ENCODE data around the gene BICRA. TPM values are rescaled to one million over a fixed set of nuclear protein-coding genes. Genes with fewer than 3 reads are reported as not detected.
A peak's percentile ranks its signal among the peaks of the same experiment; 100 is the strongest.
"Not testable (repeated sequence)": the region's sequence is repeated elsewhere in the genome, so short reads cannot be mapped to it uniquely, and the experiment has no call there.

The BICRA gene
- total and polyA plus RNA-seq, 2 experiments from 2014 or later, result 3.0 to 13.5 TPM

- H3K9me3 ChIP-seq (ENCODE audit: low read depth), result no peaks in the 10 kb centered on the region
- DNase-seq (ENCODE audit: low read depth in 1 of 2, low spot score in 1 of 2), result peak; percentile 36 to 86
- peak; percentile 89 for TF ChIP-seq CTCF (IDR thresholded peaks at IDR 0.05; ENCODE audit: low read depth, low read length)
- H3K4me1 ChIP-seq (ENCODE audit: low read depth), result no peaks in the 10 kb centered on the region
- no peaks in the 10 kb centered on the region for H3K27me3 ChIP-seq
- no peaks in the 10 kb centered on the region for H3K36me3 ChIP-seq
- H3K4me3 ChIP-seq, result peak within 1 kb of the TSS; percentile 23
- H3K27ac ChIP-seq, result no peak within 1 kb of the TSS
Observed at GRCh38 chr19:47713046-47714021, 104.4 kb downstream of the BICRA start, which contains the start of gene EHD2. Gene EHD2 (plus strand): TSS chr19:47713422. CDS start chr19:47716613, 3,191 bp downstream.

- Histone ChIP-seq H3K27ac (no peak overlapping the region), H3K4me3 (no peak overlapping the region)
Observed at GRCh38 chr19:47714339-47714738, 105.4 kb downstream of the BICRA start.

GRCh38 chr19:47714855-47715254 lies 105.9 kb downstream of the BICRA start:
- not testable (repeated sequence) for H3K9me3 ChIP-seq (ENCODE audit: low read depth); H3K27ac ChIP-seq; H3K27me3 ChIP-seq; H3K4me3 ChIP-seq; H3K4me1 ChIP-seq (ENCODE audit: low read depth); H3K36me3 ChIP-seq; DNase-seq (ENCODE audit: low read depth in 1 of 2, low spot score in 1 of 2)

More at GRCh38 chr19:47714339-47714738, 105.4 kb downstream of the BICRA start:
- no peak for DNase-seq (ENCODE audit: low read depth in 1 of 2, low spot score in 1 of 2)
- no peaks in the 10 kb centered on the region for H3K27me3 ChIP-seq
- H3K9me3 ChIP-seq (ENCODE audit: low read depth), result no peaks in the 10 kb centered on the region
- H3K36me3 ChIP-seq, result no peaks in the 10 kb centered on the region
- no peak for TF ChIP-seq CTCF (IDR thresholded peaks at IDR 0.05; ENCODE audit: low read depth, low read length)
- no peaks in the 10 kb centered on the region for H3K4me1 ChIP-seq (ENCODE audit: low read depth)

GRCh38 chr19:47716270-47716937 lies 107.5 kb downstream of the BICRA start:
- H3K9me3 ChIP-seq (ENCODE audit: low read depth), result no peaks in the 10 kb centered on the region
- no peak for TF ChIP-seq CTCF (IDR thresholded peaks at IDR 0.05; ENCODE audit: low read depth, low read length)
- no peak overlapping the region for H3K4me3 ChIP-seq
- H3K36me3 ChIP-seq, result no peaks in the 10 kb centered on the region
- no peaks in the 10 kb centered on the region for H3K27me3 ChIP-seq
- H3K27ac ChIP-seq, result no peak overlapping the region
- no peak for DNase-seq (ENCODE audit: low read depth in 1 of 2, low spot score in 1 of 2)
- no peaks in the 10 kb centered on the region for H3K4me1 ChIP-seq (ENCODE audit: low read depth)

GRCh38 chr19:47718415-47719046 lies 109.6 kb downstream of the BICRA start:
- H3K4me3 ChIP-seq; DNase-seq (ENCODE audit: low read depth in 1 of 2, low spot score in 1 of 2); H3K36me3 ChIP-seq; H3K9me3 ChIP-seq (ENCODE audit: low read depth); H3K27me3 ChIP-seq; H3K4me1 ChIP-seq (ENCODE audit: low read depth): not testable (repeated sequence)
- peak overlapping the region; percentile 38 for H3K27ac ChIP-seq

GRCh38 chr19:47719047-47719859 lies 110.3 kb downstream of the BICRA start:
- no peaks in the 10 kb centered on the region for H3K4me1 ChIP-seq (ENCODE audit: low read depth)

More at GRCh38 chr19:47719047-47719859, 110.3 kb downstream of the BICRA start:
- DNase-seq (ENCODE audit: low read depth in 1 of 2, low spot score in 1 of 2), result peak; percentile 43 to 98
- no peak for TF ChIP-seq CTCF (IDR thresholded peaks at IDR 0.05; ENCODE audit: low read depth, low read length)
- H3K9me3 ChIP-seq (ENCODE audit: low read depth), result no peaks in the 10 kb centered on the region
- H3K27ac ChIP-seq, result peak overlapping the region; percentile 38
- no peak overlapping the region for H3K4me3 ChIP-seq
- no peaks in the 10 kb centered on the region for H3K27me3 ChIP-seq
- no peaks in the 10 kb centered on the region for H3K36me3 ChIP-seq

All from cardiac muscle cell (in vitro differentiated cells and primary cell).